GM12878 (cell line): ENCODE results near the gene MAPRE2.

ENCODE experiments used
- ATF3 ChIP-seq: IDR thresholded peaks from 2 replicates; pipeline ENCODE4 v1.6.1; 2011; ENCODE audit warnings: low read depth, mild to moderate bottlenecking, low read length, moderate library complexity, borderline replicate concordance; ENCODE audit errors: extremely low read depth
- ATF7 ChIP-seq: fragments of 450-650 bp; IDR thresholded peaks from 2 replicates; pipeline ENCODE4 v1.6.1; 2016; ENCODE audit warnings: low read depth, mild to moderate bottlenecking
- CTCF ChIP-seq, 3 experiments: IDR thresholded peaks in 2 of 3; conservative IDR thresholded peaks in 1 of 3; 2 replicates each; pipeline ENCODE4 v1.5.1; 2011; ENCODE audit warnings: low read depth in 3 of 3, low read length in 3 of 3, mild to moderate bottlenecking in 3 of 3, control low read depth in 2 of 3, moderate library complexity in 2 of 3, inconsistent platforms in 1 of 3, mixed read lengths in 1 of 3; ENCODE audit not compliant: control insufficient read depth in 2 of 3, insufficient read depth in 1 of 3; ENCODE audit errors: extremely low read depth in 1 of 3
- HDAC6 ChIP-seq: fragments of 200-600 bp; sonication (generic); IDR thresholded peaks from one replicate; pipeline ENCODE4 v1.8.0; 2017; ENCODE audit warnings: antibody characterized with exemption; ENCODE audit not compliant: unreplicated experiment
- MEF2A ChIP-seq: IDR thresholded peaks from 2 replicates; pipeline ENCODE4 v1.6.1; 2011; ENCODE audit warnings: low read depth, mild to moderate bottlenecking, low read length, moderate library complexity; ENCODE audit not compliant: insufficient read depth
- NFIC ChIP-seq: IDR thresholded peaks from 2 replicates; pipeline ENCODE4 v1.6.1; 2012; ENCODE audit warnings: low read depth, mild to moderate bottlenecking, inconsistent platforms, low read length, moderate library complexity
- POLR2AphosphoS5 ChIP-seq: IDR thresholded peaks from 2 replicates; pipeline ENCODE4 v1.6.1; 2011; ENCODE audit warnings: mild to moderate bottlenecking, low read length, inconsistent platforms
- ZNF217 ChIP-seq: fragments of 450-650 bp; IDR thresholded peaks from 2 replicates; pipeline ENCODE4 v1.6.1; 2017; ENCODE audit warnings: antibody characterized with exemption, mild to moderate bottlenecking
- ZNF274 ChIP-seq: IDR thresholded peaks from one replicate; pipeline ENCODE4 v1.8.0; 2011; ENCODE audit not compliant: insufficient read length, insufficient read depth
- TF ChIP-seq, protein P1 (sequence below): IDR thresholded peaks from 2 replicates; pipeline ENCODE4 v1.6.1; 2012; ENCODE audit warnings: low read length, inconsistent platforms
- TF ChIP-seq, protein P2 (sequence below): IDR thresholded peaks from 2 replicates; pipeline ENCODE4 v1.6.1; 2012; ENCODE audit warnings: low read depth, low read length, improper control_type of control experiment

DNA sequence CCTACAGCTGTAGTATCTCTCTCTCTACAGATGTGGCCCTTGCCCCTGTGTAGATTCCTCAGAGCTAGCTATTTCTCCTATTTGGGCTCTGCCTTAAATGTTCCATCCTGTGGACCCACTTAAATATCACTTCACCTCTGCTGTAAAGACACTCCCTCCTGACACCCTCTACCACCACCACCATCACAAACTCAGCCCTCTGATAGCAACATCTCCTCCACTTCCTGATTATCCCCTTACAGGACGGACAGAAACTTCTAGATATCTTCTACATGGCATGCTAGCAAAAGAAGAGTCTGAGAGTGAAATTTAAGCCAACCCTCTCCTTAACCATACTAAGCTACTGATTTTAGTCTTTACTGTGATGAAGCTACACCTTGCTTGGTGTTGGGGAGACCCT is 3.2 kb upstream of the MAPRE2 start:
- no peak for TF ChIP-seq CTCF (IDR thresholded peaks at IDR 0.05 in 2 of 3, conservative IDR thresholded peaks at IDR 0.05 in 1 of 3; ENCODE audit: control insufficient read depth in 2 of 3, extremely low read depth in 1 of 3, insufficient read depth in 1 of 3, low read depth in 3 of 3, low read length in 3 of 3)
- TF ChIP-seq POLR2AphosphoS5: no peak
- TF ChIP-seq ZNF217: no peak
- TF ChIP-seq MEF2A: no peak
- TF ChIP-seq, protein P1, sequence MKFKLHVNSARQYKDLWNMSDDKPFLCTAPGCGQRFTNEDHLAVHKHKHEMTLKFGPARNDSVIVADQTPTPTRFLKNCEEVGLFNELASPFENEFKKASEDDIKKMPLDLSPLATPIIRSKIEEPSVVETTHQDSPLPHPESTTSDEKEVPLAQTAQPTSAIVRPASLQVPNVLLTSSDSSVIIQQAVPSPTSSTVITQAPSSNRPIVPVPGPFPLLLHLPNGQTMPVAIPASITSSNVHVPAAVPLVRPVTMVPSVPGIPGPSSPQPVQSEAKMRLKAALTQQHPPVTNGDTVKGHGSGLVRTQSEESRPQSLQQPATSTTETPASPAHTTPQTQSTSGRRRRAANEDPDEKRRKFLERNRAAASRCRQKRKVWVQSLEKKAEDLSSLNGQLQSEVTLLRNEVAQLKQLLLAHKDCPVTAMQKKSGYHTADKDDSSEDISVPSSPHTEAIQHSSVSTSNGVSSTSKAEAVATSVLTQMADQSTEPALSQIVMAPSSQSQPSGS: no peak
- no peak for TF ChIP-seq ATF7
- TF ChIP-seq HDAC6: no peak
- TF ChIP-seq ZNF274: no peak
- TF ChIP-seq NFIC: no peak
- no peak for TF ChIP-seq ATF3
- TF ChIP-seq, protein P2, sequence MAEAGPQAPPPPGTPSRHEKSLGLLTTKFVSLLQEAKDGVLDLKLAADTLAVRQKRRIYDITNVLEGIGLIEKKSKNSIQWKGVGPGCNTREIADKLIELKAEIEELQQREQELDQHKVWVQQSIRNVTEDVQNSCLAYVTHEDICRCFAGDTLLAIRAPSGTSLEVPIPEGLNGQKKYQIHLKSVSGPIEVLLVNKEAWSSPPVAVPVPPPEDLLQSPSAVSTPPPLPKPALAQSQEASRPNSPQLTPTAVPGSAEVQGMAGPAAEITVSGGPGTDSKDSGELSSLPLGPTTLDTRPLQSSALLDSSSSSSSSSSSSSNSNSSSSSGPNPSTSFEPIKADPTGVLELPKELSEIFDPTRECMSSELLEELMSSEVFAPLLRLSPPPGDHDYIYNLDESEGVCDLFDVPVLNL: no peak
